Mesenchymal stem cell (in vitro differentiated cells and primary cell): Measurements from ENCODE around the gene ASPG.

ENCODE experiments used
- DNase-seq: peaks from one replicate; pipeline ENCODE4 v3.0.0-alpha.2; 2013
- H2AFZ ChIP-seq: one replicate; pipeline ENCODE4 v1.6.1; 2013; ENCODE audit warnings: low read depth, mild to moderate bottlenecking, control low read depth, inconsistent platforms, low read length, moderate library complexity
- H2AK5ac ChIP-seq: 2 replicates; pipeline ENCODE4 v1.6.1; 2013; ENCODE audit warnings: low read length, moderate library complexity, mild to moderate bottlenecking, inconsistent platforms; ENCODE audit not compliant: severe bottlenecking
- H2BK120ac ChIP-seq: one replicate; pipeline ENCODE4 v1.6.1; 2013; ENCODE audit warnings: low read depth, mild to moderate bottlenecking, inconsistent platforms, low read length, moderate library complexity
- H2BK12ac ChIP-seq, 2 experiments: one replicate each; pipeline ENCODE4 v1.6.1; 2013; ENCODE audit warnings: inconsistent platforms in 2 of 2, low read length in 2 of 2, mild to moderate bottlenecking in 2 of 2, moderate library complexity in 2 of 2, control low read depth in 1 of 2
- H2BK15ac ChIP-seq: one replicate; pipeline ENCODE4 v1.6.1; 2013; ENCODE audit warnings: mild to moderate bottlenecking, low read depth, inconsistent platforms; ENCODE audit not compliant: poor library complexity, severe bottlenecking
- H2BK5ac ChIP-seq: 2 replicates; pipeline ENCODE4 v1.6.1; 2013; ENCODE audit warnings: low read depth, mild to moderate bottlenecking, low read length, control low read depth, inconsistent platforms; ENCODE audit not compliant: poor library complexity, severe bottlenecking
- H3K14ac ChIP-seq, 2 experiments: one replicate each; pipeline ENCODE4 v1.6.1; 2013; ENCODE audit warnings: inconsistent platforms in 2 of 2, low read length in 2 of 2, control low read depth in 1 of 2, mild to moderate bottlenecking in 1 of 2, moderate library complexity in 1 of 2
- H3K18ac ChIP-seq, 2 experiments: one replicate each; pipeline ENCODE4 v1.6.1; 2013; ENCODE audit warnings: inconsistent platforms in 2 of 2, low read length in 2 of 2, control low read depth in 1 of 2, low read depth in 1 of 2, mild to moderate bottlenecking in 1 of 2
- H3K23ac ChIP-seq, 2 experiments: one replicate each; pipeline ENCODE4 v1.6.1; 2013; ENCODE audit warnings: inconsistent platforms in 2 of 2, low read length in 2 of 2, mild to moderate bottlenecking in 2 of 2, moderate library complexity in 2 of 2, control low read depth in 1 of 2
- H3K27ac ChIP-seq: 2 replicates; pipeline ENCODE4 v1.5.1; 2013; ENCODE audit warnings: mild to moderate bottlenecking, moderate library complexity, low read length, control low read depth, inconsistent platforms; ENCODE audit not compliant: poor library complexity, severe bottlenecking
- H3K27me3 ChIP-seq, 2 experiments: 2 replicates each; pipeline versions ENCODE4 v1.6.1 to v1.7.0; 2013; ENCODE audit warnings: low read length in 2 of 2, mild to moderate bottlenecking in 2 of 2, moderate library complexity in 2 of 2, control low read depth in 1 of 2, inconsistent platforms in 1 of 2; ENCODE audit not compliant: control insufficient read depth in 1 of 2, insufficient read depth in 1 of 2
- H3K36me3 ChIP-seq, 2 experiments: 2 replicates each; pipeline versions ENCODE4 v1.6.1 to v1.7.0; 2013; ENCODE audit warnings: low read length in 2 of 2, control low read depth in 1 of 2, inconsistent platforms in 1 of 2, low read depth in 1 of 2, mild to moderate bottlenecking in 1 of 2; ENCODE audit not compliant: insufficient read depth in 2 of 2, control insufficient read depth in 1 of 2
- H3K4ac ChIP-seq, 2 experiments: one replicate each; pipeline ENCODE4 v1.6.1; 2013; ENCODE audit warnings: inconsistent platforms in 2 of 2, low read length in 2 of 2, mild to moderate bottlenecking in 2 of 2, moderate library complexity in 2 of 2, control low read depth in 1 of 2, low read depth in 1 of 2
- H3K4me1 ChIP-seq: 2 replicates; pipeline ENCODE4 v1.6.1; 2013; ENCODE audit warnings: low read depth, low read length, control low read depth; ENCODE audit not compliant: control insufficient read depth, insufficient read depth
- H3K4me2 ChIP-seq: 2 replicates; pipeline ENCODE4 v1.6.1; 2013; ENCODE audit warnings: low read length, mild to moderate bottlenecking, inconsistent platforms; ENCODE audit not compliant: poor library complexity, severe bottlenecking
- H3K4me3 ChIP-seq, 2 experiments: 2 replicates each; pipeline versions ENCODE4 v1.5.1 to v1.7.0; 2013; ENCODE audit warnings: low read length in 2 of 2, mild to moderate bottlenecking in 2 of 2, control low read depth in 1 of 2, low read depth in 1 of 2; ENCODE audit not compliant: insufficient read depth in 1 of 2
- H3K79me1 ChIP-seq: replicated peaks from 2 replicates; pipeline ENCODE4 v1.6.1; 2013; ENCODE audit warnings: mild to moderate bottlenecking, control low read depth, low read length, inconsistent platforms; ENCODE audit not compliant: poor library complexity, severe bottlenecking
- H3K9ac ChIP-seq: 2 replicates; pipeline ENCODE4 v1.7.0; 2013; ENCODE audit warnings: mild to moderate bottlenecking, low read length, moderate library complexity
- H3K9me3 ChIP-seq: 2 replicates; pipeline ENCODE4 v1.7.0; 2013; ENCODE audit warnings: mild to moderate bottlenecking, low read length; ENCODE audit not compliant: control insufficient read depth
- H4K8ac ChIP-seq: one replicate; pipeline ENCODE4 v1.6.1; 2013; ENCODE audit warnings: inconsistent platforms, mild to moderate bottlenecking, low read length, moderate library complexity
- H4K91ac ChIP-seq: one replicate; pipeline ENCODE4 v1.6.1; 2013; ENCODE audit warnings: mild to moderate bottlenecking, low read length, inconsistent platforms
- WGBS: methylation state at CpG from one replicate; pipeline ENCODE4 v1.1.7; 2013; ENCODE audit warnings: mixed read lengths; 5-methylcytosine and 5-hydroxymethylcytosine counted together

ASPG gene

GRCh38 chr14:104087981-104088850 lies 2.7 kb downstream of the ASPG start:
- Histone ChIP-seq H3K18ac (no peak overlapping the region), H3K4me1 (peaks cover under 1% of the 10 kb centered on the region), H3K14ac (no peak overlapping the region), H3K9ac (no peak overlapping the region), H3K4me3 (no peak overlapping the region), H3K9me3 (no peaks in the 10 kb centered on the region), H2BK15ac (no peak overlapping the region), H2BK120ac (no peak overlapping the region), H2AFZ (no peak overlapping the region), H3K79me1 (no peaks in the 10 kb centered on the region), H2BK12ac (no peak overlapping the region), H3K27me3 (peaks cover 16 to 52% of the 10 kb centered on the region in 2 experiments), H3K36me3 (no peaks in the 10 kb centered on the region), H3K4ac (no peak overlapping the region), H4K8ac (no peak overlapping the region), H4K91ac (no peak overlapping the region), H3K4me2 (no peak overlapping the region), H3K23ac (no peak overlapping the region), H2AK5ac (no peak overlapping the region), H2BK5ac (no peak overlapping the region), H3K27ac (no peak overlapping the region)
- 81% methylated on average over 23 of the region's 23 CpGs for WGBS
- DNase-seq = no peak

GRCh38 chr14:104090071-104090748 lies 4.7 kb downstream of the ASPG start:
- Histone ChIP-seq H2AK5ac (no peak overlapping the region), H2BK5ac (no peak overlapping the region), H4K8ac (no peak overlapping the region), H2BK12ac (no peak overlapping the region), H3K4me1 (peaks cover 2% of the 10 kb centered on the region), H3K4me3 (no peak overlapping the region), H3K9ac (no peak overlapping the region), H3K36me3 (no peaks in the 10 kb centered on the region), H2AFZ (no peak overlapping the region), H3K79me1 (no peaks in the 10 kb centered on the region), H3K4me2 (no peak overlapping the region), H3K4ac (no peak overlapping the region), H3K9me3 (no peaks in the 10 kb centered on the region), H3K14ac (no peak overlapping the region), H2BK120ac (no peak overlapping the region), H3K18ac (no peak overlapping the region), H3K27ac (no peak overlapping the region), H2BK15ac (no peak overlapping the region), H4K91ac (no peak overlapping the region), H3K27me3 (peaks cover 11 to 46% of the 10 kb centered on the region in 2 experiments), H3K23ac (no peak overlapping the region)
- no peak for DNase-seq
- 87% methylated on average over 19 of the region's 20 CpGs for WGBS

- H3K23ac ChIP-seq = no peak overlapping the region
- H3K4me3 ChIP-seq = no peak overlapping the region
- H4K8ac ChIP-seq = no peak overlapping the region
- no peak overlapping the region for H3K27ac ChIP-seq
- H4K91ac ChIP-seq = no peak overlapping the region
- no peak overlapping the region for H2BK12ac ChIP-seq
- H3K27me3 ChIP-seq = peaks cover 8 to 44% of the 10 kb centered on the region in 2 experiments
- no peak overlapping the region for H2AK5ac ChIP-seq
- no peak for DNase-seq
- H2BK120ac ChIP-seq = no peak overlapping the region
- no peaks in the 10 kb centered on the region for H3K36me3 ChIP-seq
- no peak overlapping the region for H2BK15ac ChIP-seq
- 75% methylated on average over 26 of the region's 26 CpGs for WGBS
- H3K14ac ChIP-seq = no peak overlapping the region
- no peak overlapping the region for H3K9ac ChIP-seq
- H3K9me3 ChIP-seq = no peaks in the 10 kb centered on the region
- H3K79me1 ChIP-seq = no peaks in the 10 kb centered on the region
- no peak overlapping the region for H3K18ac ChIP-seq
- H3K4ac ChIP-seq = no peak overlapping the region
- H2BK5ac ChIP-seq = no peak overlapping the region
- peaks cover 2% of the 10 kb centered on the region for H3K4me1 ChIP-seq
- H2AFZ ChIP-seq = no peak overlapping the region
- H3K4me2 ChIP-seq = no peak overlapping the region
Measured at GRCh38 chr14:104091061-104091926, 5.8 kb downstream of the ASPG start.
